ENCODE results near the gene CCDC112. TPM values are rescaled to one million over a fixed set of nuclear protein-coding genes. Genes with fewer than 3 reads are reported as not detected.

Gene CCDC112
- total and polyA plus RNA-seq, 2 of the 13 experiments (the other 11 are each of a cell fraction or from before 2014, with no cell fraction given), result 1.1 to 2.8 TPM

- peak; percentile 95 for TF ChIP-seq NR2C2 (CRISPR knock-in tag; IDR thresholded peaks at IDR 0.05; ENCODE audit: borderline replicate concordance)
- TF ChIP-seq KAT8 (CRISPR knock-in tag; IDR thresholded peaks at IDR 0.05), result 0 out of 2 replicates have a peak, but pooled peaks have one; percentile 14
- TF ChIP-seq STAT5B (CRISPR knock-in tag; IDR thresholded peaks at IDR 0.05), result peak; percentile 7; the same call in 1 of the 2 replicates
- no peak for TF ChIP-seq SAFB2 (CRISPR knock-in tag; IDR thresholded peaks at IDR 0.05; ENCODE audit: borderline replicate concordance, low read depth)
- 0 out of 2 replicates have a peak, but pooled peaks have one; percentile 16 for TF ChIP-seq DMAP1 (CRISPR knock-in tag; IDR thresholded peaks at IDR 0.05)
- peak; percentile 1 for TF ChIP-seq ASH2L (IDR thresholded peaks at IDR 0.05; ENCODE audit: insufficient read length, low read depth, low read length)
- TF ChIP-seq EHMT2 (IDR thresholded peaks at IDR 0.05; ENCODE audit: borderline replicate concordance, low read depth, low read length), result peak; percentile 54; the same call in 1 of the 2 replicates
- TF ChIP-seq NFKBIZ (CRISPR knock-in tag; IDR thresholded peaks at IDR 0.05), result 0 out of 2 replicates have a peak, but pooled peaks have one; percentile 6
- no peak for TF ChIP-seq TP53 (CRISPR knock-in tag; conservative IDR thresholded peaks at IDR 0.05)
- TF ChIP-seq AHDC1 (CRISPR knock-in tag; IDR thresholded peaks at IDR 0.05; ENCODE audit: borderline replicate concordance), result no peak
- 0 out of 2 replicates have a peak, but pooled peaks have one; percentile 10 for TF ChIP-seq ZNF20 (CRISPR knock-in tag; IDR thresholded peaks at IDR 0.05)
- peak; percentile 28 for TF ChIP-seq ZFY (CRISPR knock-in tag; IDR thresholded peaks at IDR 0.05)
- 0 out of 2 replicates have a peak, but pooled peaks have one; percentile 3 for TF ChIP-seq HOMEZ (CRISPR knock-in tag; IDR thresholded peaks at IDR 0.05; ENCODE audit: low read depth)
- TF ChIP-seq GABPB1 (CRISPR knock-in tag; IDR thresholded peaks at IDR 0.05), result peak; percentile 2; the same call in 1 of the 2 replicates
- peak; percentile 72 for TF ChIP-seq ATF1 (CRISPR knock-in tag; IDR thresholded peaks at IDR 0.05)
- peak in 1 of 2 experiments; percentile 2; a peak in 1 of 4 replicates for TF ChIP-seq REST (IDR thresholded peaks at IDR 0.05; ENCODE audit: borderline replicate concordance in 1 of 2, low read depth in 1 of 2, low read length in 2 of 2)
Measured at GRCh38 chr5:115263078-115263380, 33.4 kb downstream of the CCDC112 start (continued).
